Activated gamma-delta T cell (primary cell): ENCODE measurements around the gene TFF2.

Experiments
- DNase-seq: peaks from one replicate; lab custom pipeline; 2025; lab: John Stamatoyannopoulos, UW

TFF2 gene

GRCh38 chr21:42305707-42306147 is 45.1 kb downstream of the TFF2 start:
- DNase-seq: no peak

GRCh38 chr21:42304556-42305454 is 46.0 kb downstream of the TFF2 start:
- DNase-seq: no peak

GRCh38 chr21:42303443-42303842 is 47.4 kb downstream of the TFF2 start:
- no peak for DNase-seq

GRCh38 chr21:42302794-42303193 is 48.0 kb downstream of the TFF2 start:
- no peak for DNase-seq

- DNase-seq: no peak
These were observed 48.6 kb downstream of the TFF2 start for GRCh38 chr21:42302076-42302650.

GRCh38 chr21:42301371-42302075 is 49.3 kb downstream of the TFF2 start:
- DNase-seq: no peak

GRCh38 chr21:42300956-42301355 is 49.8 kb downstream of the TFF2 start:
- DNase-seq: no peak

- DNase-seq: no peak
These were observed 50.7 kb downstream of the TFF2 start for GRCh38 chr21:42300045-42300583.

- no peak for DNase-seq
These were observed 51.3 kb downstream of the TFF2 start for GRCh38 chr21:42299324-42300044.

- no peak for DNase-seq
These were observed 52.1 kb downstream of the TFF2 start for GRCh38 chr21:42298657-42299056.

- DNase-seq: no peak
These were observed 52.6 kb downstream of the TFF2 start for GRCh38 chr21:42298237-42298636.

- no peak for DNase-seq
These were observed 53.4 kb downstream of the TFF2 start for GRCh38 chr21:42297377-42297776.

- no peak for DNase-seq
These were observed 54.3 kb downstream of the TFF2 start for GRCh38 chr21:42296501-42296900.
